ENCODE results near the gene BNC2.

GRCh38 chr9:16514131-16514530, 356.3 kb downstream of the BNC2 start:
- TF ChIP-seq, protein P1, sequence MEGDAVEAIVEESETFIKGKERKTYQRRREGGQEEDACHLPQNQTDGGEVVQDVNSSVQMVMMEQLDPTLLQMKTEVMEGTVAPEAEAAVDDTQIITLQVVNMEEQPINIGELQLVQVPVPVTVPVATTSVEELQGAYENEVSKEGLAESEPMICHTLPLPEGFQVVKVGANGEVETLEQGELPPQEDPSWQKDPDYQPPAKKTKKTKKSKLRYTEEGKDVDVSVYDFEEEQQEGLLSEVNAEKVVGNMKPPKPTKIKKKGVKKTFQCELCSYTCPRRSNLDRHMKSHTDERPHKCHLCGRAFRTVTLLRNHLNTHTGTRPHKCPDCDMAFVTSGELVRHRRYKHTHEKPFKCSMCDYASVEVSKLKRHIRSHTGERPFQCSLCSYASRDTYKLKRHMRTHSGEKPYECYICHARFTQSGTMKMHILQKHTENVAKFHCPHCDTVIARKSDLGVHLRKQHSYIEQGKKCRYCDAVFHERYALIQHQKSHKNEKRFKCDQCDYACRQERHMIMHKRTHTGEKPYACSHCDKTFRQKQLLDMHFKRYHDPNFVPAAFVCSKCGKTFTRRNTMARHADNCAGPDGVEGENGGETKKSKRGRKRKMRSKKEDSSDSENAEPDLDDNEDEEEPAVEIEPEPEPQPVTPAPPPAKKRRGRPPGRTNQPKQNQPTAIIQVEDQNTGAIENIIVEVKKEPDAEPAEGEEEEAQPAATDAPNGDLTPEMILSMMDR (conservative IDR thresholded peaks at IDR 0.05; ENCODE audit: low read length), result no peak
- TF ChIP-seq EZH2phosphoT487 (IDR thresholded peaks at IDR 0.05; ENCODE audit: borderline replicate concordance, low read depth, low read length), result no peak

All from OCI-LY7 (cell line).